ENCODE results near the gene GALNTL6. TPM values are rescaled to one million over a fixed set of nuclear protein-coding genes. Genes with fewer than 3 reads are reported as not detected.

The GALNTL6 gene
- total and polyA plus RNA-seq, 2 of the 4 experiments (the other 2 are of a cell fraction): under 0.01 TPM; not detected in 1

DNA sequence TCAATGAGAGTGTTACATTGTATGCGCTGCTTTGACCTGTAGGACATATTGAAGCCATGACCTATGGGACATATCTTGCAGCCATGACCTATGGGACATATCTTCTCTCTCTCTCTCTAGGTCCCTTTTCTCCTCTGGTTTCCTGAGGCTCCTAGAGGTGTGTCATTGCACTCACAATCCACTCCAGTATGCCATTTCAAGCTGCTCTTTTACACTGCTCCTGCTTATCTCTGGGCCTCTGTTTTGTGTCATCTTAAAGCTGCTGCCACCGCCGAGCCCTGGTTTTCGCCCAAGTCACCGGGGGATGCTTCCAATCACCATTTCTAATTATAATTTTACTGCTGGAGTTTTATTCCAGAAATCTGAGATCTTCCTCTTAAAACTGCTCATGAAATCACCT is 336.1 kb downstream of the GALNTL6 start:
- no peak overlapping the region for H2BK20ac ChIP-seq (ENCODE audit: low read depth, low read length)
- 40% methylated on average over 2 of the region's 5 CpGs; no CpG with 5 or more reads in 1 of the 2 experiments for WGBS, 2 experiments (ENCODE audit: extremely low coverage in 2 of 2, insufficient read length in 1 of 2)
- H3K27ac ChIP-seq (ENCODE audit: insufficient read depth, low read length): no peak overlapping the region
- H4K91ac ChIP-seq (ENCODE audit: insufficient read depth, low read depth, low read length): no peak overlapping the region
- TF ChIP-seq RCOR1 (IDR thresholded peaks at IDR 0.05; ENCODE audit: insufficient replicate concordance, low read length) (no peak), MXI1 (IDR thresholded peaks at IDR 0.05; ENCODE audit: borderline replicate concordance, low read depth, low read length) (no peak), MAZ (IDR thresholded peaks at IDR 0.05; ENCODE audit: borderline replicate concordance, low read depth, low read length) (no peak), MAFK (IDR thresholded peaks at IDR 0.05; ENCODE audit: low read depth, low read length) (no peak), FOS (IDR thresholded peaks at IDR 0.05; ENCODE audit: low read depth, low read length) (no peak), CHD1 (IDR thresholded peaks at IDR 0.05; ENCODE audit: low read depth, low read length) (no peak), RAD21 (IDR thresholded peaks at IDR 0.05; ENCODE audit: low read length) (no peak), RFX5 (IDR thresholded peaks at IDR 0.05; ENCODE audit: low read depth, low read length) (no peak)
- TF ChIP-seq, protein P1, sequence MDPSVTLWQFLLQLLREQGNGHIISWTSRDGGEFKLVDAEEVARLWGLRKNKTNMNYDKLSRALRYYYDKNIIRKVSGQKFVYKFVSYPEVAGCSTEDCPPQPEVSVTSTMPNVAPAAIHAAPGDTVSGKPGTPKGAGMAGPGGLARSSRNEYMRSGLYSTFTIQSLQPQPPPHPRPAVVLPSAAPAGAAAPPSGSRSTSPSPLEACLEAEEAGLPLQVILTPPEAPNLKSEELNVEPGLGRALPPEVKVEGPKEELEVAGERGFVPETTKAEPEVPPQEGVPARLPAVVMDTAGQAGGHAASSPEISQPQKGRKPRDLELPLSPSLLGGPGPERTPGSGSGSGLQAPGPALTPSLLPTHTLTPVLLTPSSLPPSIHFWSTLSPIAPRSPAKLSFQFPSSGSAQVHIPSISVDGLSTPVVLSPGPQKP (IDR thresholded peaks at IDR 0.05; ENCODE audit: borderline replicate concordance, low read depth, low read length): no peak
- H4K20me1 ChIP-seq (ENCODE audit: insufficient read depth, low read length): no peaks in the 10 kb centered on the region
- H2BK5ac ChIP-seq (ENCODE audit: low read depth, low read length, poor library complexity, severe bottlenecking): no peak overlapping the region
- no peak overlapping the region for H3K4me2 ChIP-seq (ENCODE audit: low read depth, low read length)
- intact Hi-C loops (cut with micrococcal nuclease): no loop called here
- no peak overlapping the region for H2BK120ac ChIP-seq (ENCODE audit: low read depth, low read length)
- no peaks in the 10 kb centered on the region for H3K4me1 ChIP-seq (ENCODE audit: control insufficient read depth, insufficient read depth, low read length)
- H3K4ac ChIP-seq (ENCODE audit: low read depth, low read length): no peak overlapping the region
- H3K18ac ChIP-seq (ENCODE audit: low read depth, low read length): no peak overlapping the region
- ATAC-seq (ENCODE audit: low read depth): no peak
- BruUV-seq (replicated peaks): no TSS peak
- H3K27me3 ChIP-seq (ENCODE audit: control insufficient read depth, insufficient read depth, low read length): no peaks in the 10 kb centered on the region
- H3K36me3 ChIP-seq (ENCODE audit: control insufficient read depth, insufficient read depth, low read length): no peaks in the 10 kb centered on the region
- ChIA-PET CTCF (no interaction called here), POLR2A (ENCODE audit: unreplicated experiment) (no interaction called here)
- H3K9me1 ChIP-seq (ENCODE audit: insufficient read depth, low read length): no peaks in the 10 kb centered on the region
- H4K5ac ChIP-seq (ENCODE audit: low read depth, low read length): no peak overlapping the region
- no peak for DNase-seq
- no peak overlapping the region for H3K56ac ChIP-seq (ENCODE audit: extremely low read depth, insufficient read depth, low read length)
- no peak overlapping the region for H3K14ac ChIP-seq (replicated peaks; ENCODE audit: low read depth, low read length)
- no peak overlapping the region for H2AK9ac ChIP-seq (replicated peaks; ENCODE audit: low read depth, low read length, poor library complexity)
- no peak overlapping the region for H3K23ac ChIP-seq (ENCODE audit: low read depth, low read length)
- no peak overlapping the region for H4K8ac ChIP-seq (ENCODE audit: low read depth in 2 of 2, low read length in 2 of 2)
- no peaks in the 10 kb centered on the region for H3K79me1 ChIP-seq (ENCODE audit: low read depth in 1 of 2, low read length in 2 of 2)
- dilution Hi-C loops (cut with HindIII; ENCODE audit: low sequenced_read_pairs, unreplicated experiment): no loop called here
- no peak overlapping the region for H2AFZ ChIP-seq (replicated peaks; ENCODE audit: low read length, poor library complexity)
- in situ Hi-C loops (cut with MboI; ENCODE audit: low sequenced_read_pairs): no loop called here
- no peak overlapping the region for H3K4me3 ChIP-seq (ENCODE audit: insufficient read depth, low read depth, low read length)
- peaks cover 6% of the 10 kb centered on the region for H3K9me3 ChIP-seq (ENCODE audit: control insufficient read depth, insufficient read depth, low read length)
- no peak overlapping the region for H2AK5ac ChIP-seq (ENCODE audit: low read depth, low read length)
- no peak overlapping the region for H3K9ac ChIP-seq (ENCODE audit: low read depth, low read length)
- no peak overlapping the region for H2BK15ac ChIP-seq (ENCODE audit: low read depth, low read length)
